HCT116 (cell line): ENCODE data around the gene MRFAP1. TPM values are rescaled to one million over a fixed set of nuclear protein-coding genes. Genes with fewer than 3 reads are reported as not detected.

Experiments used
- ATAC-seq: fragments of 200-7000 bp; cut with Tn5 transposase; 2 replicates; pipeline ENCODE4 v1.9.1; 2020; ENCODE audit warnings: mild to moderate bottlenecking, moderate library complexity
- BruUV-seq: library from RNA; stranded (reverse); fragments of 400-500 nt; replicated peaks from 2 replicates; lab custom pipeline; 2021; lab: Mats Ljungman, UMichigan
- CTCF ChIA-PET: fragments of 300-600 bp; sonication (Branson Sonifier 250); formaldehyde crosslinking; loops from one replicate; lab custom pipeline; 2021; ENCODE audit warnings: antibody characterized with exemption; lab: Charles Lee
- POLR2A ChIA-PET: fragments of 300-600, 350-600 bp; sonication (Branson Sonifier 250); formaldehyde crosslinking; loops from one replicate; lab custom pipeline; 2021; ENCODE audit warnings: antibody characterized with exemption; lab: Charles Lee
- RAD21 ChIA-PET, 2 experiments: fragments of 300-600 bp; sonication (Branson Sonifier 250); formaldehyde crosslinking; loops; one replicate each; lab custom pipeline; 2023; ENCODE audit warnings: low total read pairs in 2 of 2; ENCODE audit not compliant: uncharacterized antibody in 2 of 2, unreplicated experiment in 2 of 2, low non-redundant PET in 1 of 2; lab: Charles Lee
- DNase-seq: peaks from one replicate; pipeline ENCODE4 v3.0.0-alpha.2; 2010; ENCODE audit warnings: low read depth, low spot score
- H2AFZ ChIP-seq: fragments of 200-600 bp; shearing (Covaris generic), sonication (generic); 2 replicates; pipeline ENCODE4 v1.6.1; 2017; ENCODE audit warnings: low read depth, mixed run types, mixed read lengths, antibody characterized with exemption, low read length; ENCODE audit not compliant: poor library complexity, severe bottlenecking
- H3K27ac ChIP-seq: 2 replicates; pipeline ENCODE4 v1.5.1; 2012; ENCODE audit warnings: low read depth, low read length
- H3K27me3 ChIP-seq: fragments of 200-600 bp; sonication (generic); 2 replicates; pipeline ENCODE4 v1.6.1; 2016; ENCODE audit warnings: mixed run types, low read length, mixed read lengths; ENCODE audit not compliant: insufficient read depth
- H3K36me3 ChIP-seq, 2 experiments: fragments of 200-500 bp in 1 of 2; fragments of 200-600 bp in 1 of 2; sonication (Bioruptor generic) in 1 of 2; sonication (generic) in 1 of 2; 2 replicates each; pipeline versions ENCODE4 v1.5.1 to v1.6.1; 2014 to 2016; ENCODE audit warnings: low read length in 2 of 2, inconsistent platforms in 1 of 2, mixed read lengths in 1 of 2, mixed run types in 1 of 2; ENCODE audit not compliant: insufficient read depth in 2 of 2, control insufficient read depth in 1 of 2
- H3K4me1 ChIP-seq, 2 experiments: fragments of 200-600 bp in 1 of 2; sonication (generic) in 1 of 2; 2 replicates each; pipeline versions ENCODE4 v1.5.1 to v1.6.1; 2012 to 2017; ENCODE audit warnings: low read length in 2 of 2, inconsistent platforms in 1 of 2, mild to moderate bottlenecking in 1 of 2, mixed read lengths in 1 of 2, mixed run types in 1 of 2, moderate library complexity in 1 of 2; ENCODE audit not compliant: insufficient read depth in 2 of 2, control insufficient read depth in 1 of 2
- H3K4me2 ChIP-seq: fragments of 200-600 bp; sonication (generic); 2 replicates; pipeline ENCODE4 v1.6.1; 2017; ENCODE audit warnings: mixed run types, low read length, mixed read lengths
- H3K4me3 ChIP-seq, 2 experiments: fragments of 200-600 bp in 1 of 2; sonication (generic) in 1 of 2; replicated peaks in 1 of 2; 2 replicates each; pipeline ENCODE4 v1.5.1; 2011 to 2016; ENCODE audit warnings: low read length in 2 of 2, control low read depth in 1 of 2, low read depth in 1 of 2, mild to moderate bottlenecking in 1 of 2, mixed read lengths in 1 of 2, mixed run types in 1 of 2
- H3K79me2 ChIP-seq: fragments of 200-600 bp; sonication (generic); 2 replicates; pipeline ENCODE4 v1.6.1; 2017; ENCODE audit warnings: mild to moderate bottlenecking, mixed run types, low read length, moderate library complexity, mixed read lengths; ENCODE audit not compliant: insufficient read depth
- H3K9ac ChIP-seq: fragments of 200-600 bp; sonication (generic); 2 replicates; pipeline ENCODE4 v1.6.1; 2016; ENCODE audit warnings: low read length, mixed read lengths
- H3K9me2 ChIP-seq: fragments of 200-600 bp; sonication (generic), shearing (Covaris generic); 2 replicates; pipeline ENCODE4 v1.6.1; 2017; ENCODE audit warnings: mixed run types, mild to moderate bottlenecking, moderate library complexity; ENCODE audit not compliant: insufficient read depth
- H3K9me3 ChIP-seq, 2 experiments: fragments of 200-500 bp in 1 of 2; fragments of 200-600 bp in 1 of 2; sonication (Bioruptor generic) in 1 of 2; sonication (generic) in 1 of 2; 2 replicates each; pipeline ENCODE4 v1.6.1; 2014 to 2017; ENCODE audit warnings: low read length in 2 of 2, mixed read lengths in 2 of 2, inconsistent platforms in 1 of 2, low read depth in 1 of 2, mild to moderate bottlenecking in 1 of 2, mixed run types in 1 of 2, moderate library complexity in 1 of 2; ENCODE audit not compliant: control insufficient read depth in 1 of 2, insufficient read depth in 1 of 2
- H4K20me1 ChIP-seq: fragments of 200-600 bp; sonication (generic), shearing (Covaris generic); 2 replicates; pipeline ENCODE4 v1.6.1; 2017; ENCODE audit warnings: mixed run types, mild to moderate bottlenecking, moderate library complexity; ENCODE audit not compliant: insufficient read depth
- CEBPB ChIP-seq: IDR thresholded peaks from 2 replicates; pipeline ENCODE4 v1.6.1; 2012; ENCODE audit warnings: low read depth
- EGR1 ChIP-seq: IDR thresholded peaks from 2 replicates; pipeline ENCODE4 v1.6.1; 2012; ENCODE audit warnings: low read depth
- EZH2 ChIP-seq: fragments of 200-600 bp; sonication (generic); IDR thresholded peaks from 2 replicates; pipeline ENCODE4 v1.6.1; 2017; ENCODE audit warnings: antibody characterized with exemption, mixed run types
- FOSL1 ChIP-seq: IDR thresholded peaks from 2 replicates; pipeline ENCODE4 v1.6.1; 2012; ENCODE audit warnings: low read depth
- JUND ChIP-seq: IDR thresholded peaks from 2 replicates; pipeline ENCODE4 v1.6.1; 2012
- POLR2A ChIP-seq: IDR thresholded peaks from 2 replicates; pipeline ENCODE4 v1.7.0; 2011; ENCODE audit warnings: borderline replicate concordance; ENCODE audit not compliant: insufficient read depth, insufficient read length; ENCODE audit errors: extremely low read depth
- POLR2AphosphoS5 ChIP-seq: IDR thresholded peaks from 2 replicates; pipeline ENCODE4 v1.6.1; 2011; ENCODE audit warnings: mild to moderate bottlenecking, low read depth, low read length, moderate library complexity
- SIN3A ChIP-seq: IDR thresholded peaks from 2 replicates; pipeline ENCODE4 v1.6.1; 2012; ENCODE audit warnings: low read depth
- SRF ChIP-seq: IDR thresholded peaks from 2 replicates; pipeline ENCODE4 v1.6.1; 2012; ENCODE audit warnings: low read depth
- TCF7L2 ChIP-seq: IDR thresholded peaks from 2 replicates; pipeline ENCODE4 v1.7.0; 2011; ENCODE audit warnings: borderline replicate concordance, inconsistent platforms; ENCODE audit not compliant: insufficient read depth, insufficient read length; ENCODE audit errors: extremely low read depth
- intact Hi-C: fragments of 100-400 bp; cut with micrococcal nuclease; formaldehyde crosslinking; loops from 2 replicates; pipeline ENCODE4 v1.10.0; 2022
- total RNA-seq: library from RNA; stranded (reverse); gene quantifications from one replicate; pipeline ENCODE4 v1.2.1, GENCODE V29; 2021; ENCODE audit not compliant: unreplicated experiment
- TF ChIP-seq, protein P1 (sequence below), 3 experiments: fragments of 200-600 bp in 1 of 3; sonication (generic) in 1 of 3; IDR thresholded peaks in 2 of 3; conservative IDR thresholded peaks in 1 of 3; 2 replicates each; pipeline ENCODE4 v1.5.1; 2012 to 2017; ENCODE audit warnings: low read depth in 2 of 3, low read length in 2 of 3, antibody characterized with exemption in 1 of 3, borderline replicate concordance in 1 of 3, control low read depth in 1 of 3, mild to moderate bottlenecking in 1 of 3, mixed read lengths in 1 of 3, mixed run types in 1 of 3, moderate library complexity in 1 of 3; ENCODE audit not compliant: insufficient read depth in 1 of 3
- TF ChIP-seq, protein P2 (sequence below): IDR thresholded peaks from 2 replicates; pipeline ENCODE4 v1.6.1; 2011; ENCODE audit warnings: mild to moderate bottlenecking, low read length, moderate library complexity; ENCODE audit not compliant: insufficient replicate concordance; ENCODE audit errors: extremely low read depth
- TF ChIP-seq, protein P3 (sequence below): IDR thresholded peaks from 2 replicates; pipeline ENCODE4 v1.6.1; 2012

Gene MRFAP1
- total RNA-seq, 1 experiment from 2014 or later = 313 TPM

DNA sequence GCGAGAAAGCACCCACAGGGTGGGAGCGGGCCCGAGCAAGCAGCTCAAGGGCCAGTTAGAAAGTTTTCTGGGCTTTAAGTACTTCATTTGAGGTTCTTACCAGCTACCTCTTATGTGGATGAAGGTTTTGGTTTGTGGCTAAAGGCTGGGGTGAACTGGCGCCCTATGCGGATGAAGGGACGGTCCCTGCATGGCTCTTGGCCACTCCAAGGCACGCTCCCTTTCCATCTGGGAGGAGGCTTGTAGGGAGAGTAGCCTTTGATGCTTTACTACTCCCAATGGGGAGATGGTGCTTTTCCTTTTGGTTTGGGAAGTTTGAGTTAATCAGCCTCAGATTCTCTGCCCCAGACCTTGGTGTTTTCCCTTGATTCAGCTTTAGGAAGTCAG, 17.7 kb downstream of the MRFAP1 start:
- no peaks in the 10 kb centered on the region for H3K36me3 ChIP-seq
- ATAC-seq = no peak
- H3K4me1 ChIP-seq = peaks cover 2 to 10% of the 10 kb centered on the region in 2 experiments; a peak in 3 of 4 replicates
- no peak overlapping the region for H3K27ac ChIP-seq
- no peaks in the 10 kb centered on the region for H4K20me1 ChIP-seq
- CTCF ChIA-PET = no interaction called here
- no peak overlapping the region for H3K4me2 ChIP-seq
- no TSS peak for BruUV-seq
- H3K4me3 ChIP-seq = no peak overlapping the region
- DNase-seq = no peak
- TF ChIP-seq, protein P1, sequence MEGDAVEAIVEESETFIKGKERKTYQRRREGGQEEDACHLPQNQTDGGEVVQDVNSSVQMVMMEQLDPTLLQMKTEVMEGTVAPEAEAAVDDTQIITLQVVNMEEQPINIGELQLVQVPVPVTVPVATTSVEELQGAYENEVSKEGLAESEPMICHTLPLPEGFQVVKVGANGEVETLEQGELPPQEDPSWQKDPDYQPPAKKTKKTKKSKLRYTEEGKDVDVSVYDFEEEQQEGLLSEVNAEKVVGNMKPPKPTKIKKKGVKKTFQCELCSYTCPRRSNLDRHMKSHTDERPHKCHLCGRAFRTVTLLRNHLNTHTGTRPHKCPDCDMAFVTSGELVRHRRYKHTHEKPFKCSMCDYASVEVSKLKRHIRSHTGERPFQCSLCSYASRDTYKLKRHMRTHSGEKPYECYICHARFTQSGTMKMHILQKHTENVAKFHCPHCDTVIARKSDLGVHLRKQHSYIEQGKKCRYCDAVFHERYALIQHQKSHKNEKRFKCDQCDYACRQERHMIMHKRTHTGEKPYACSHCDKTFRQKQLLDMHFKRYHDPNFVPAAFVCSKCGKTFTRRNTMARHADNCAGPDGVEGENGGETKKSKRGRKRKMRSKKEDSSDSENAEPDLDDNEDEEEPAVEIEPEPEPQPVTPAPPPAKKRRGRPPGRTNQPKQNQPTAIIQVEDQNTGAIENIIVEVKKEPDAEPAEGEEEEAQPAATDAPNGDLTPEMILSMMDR (IDR thresholded peaks at IDR 0.05 in 2 of 3, conservative IDR thresholded peaks at IDR 0.05 in 1 of 3; ENCODE audit: borderline replicate concordance in 1 of 3, insufficient read depth in 1 of 3, low read depth in 2 of 3, low read length in 2 of 3) = no peak
- no peak for TF ChIP-seq POLR2AphosphoS5
- TF ChIP-seq POLR2A = no peak
- TF ChIP-seq EGR1 = no peak
- no peak for TF ChIP-seq JUND
- TF ChIP-seq SRF = no peak
- TF ChIP-seq TCF7L2 = no peak
- no peak for TF ChIP-seq FOSL1
- TF ChIP-seq, protein P2, sequence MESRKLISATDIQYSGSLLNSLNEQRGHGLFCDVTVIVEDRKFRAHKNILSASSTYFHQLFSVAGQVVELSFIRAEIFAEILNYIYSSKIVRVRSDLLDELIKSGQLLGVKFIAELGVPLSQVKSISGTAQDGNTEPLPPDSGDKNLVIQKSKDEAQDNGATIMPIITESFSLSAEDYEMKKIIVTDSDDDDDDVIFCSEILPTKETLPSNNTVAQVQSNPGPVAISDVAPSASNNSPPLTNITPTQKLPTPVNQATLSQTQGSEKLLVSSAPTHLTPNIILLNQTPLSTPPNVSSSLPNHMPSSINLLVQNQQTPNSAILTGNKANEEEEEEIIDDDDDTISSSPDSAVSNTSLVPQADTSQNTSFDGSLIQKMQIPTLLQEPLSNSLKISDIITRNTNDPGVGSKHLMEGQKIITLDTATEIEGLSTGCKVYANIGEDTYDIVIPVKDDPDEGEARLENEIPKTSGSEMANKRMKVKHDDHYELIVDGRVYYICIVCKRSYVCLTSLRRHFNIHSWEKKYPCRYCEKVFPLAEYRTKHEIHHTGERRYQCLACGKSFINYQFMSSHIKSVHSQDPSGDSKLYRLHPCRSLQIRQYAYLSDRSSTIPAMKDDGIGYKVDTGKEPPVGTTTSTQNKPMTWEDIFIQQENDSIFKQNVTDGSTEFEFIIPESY = no peak
- no peak for TF ChIP-seq EZH2
- TF ChIP-seq CEBPB = no peak
- TF ChIP-seq, protein P3, sequence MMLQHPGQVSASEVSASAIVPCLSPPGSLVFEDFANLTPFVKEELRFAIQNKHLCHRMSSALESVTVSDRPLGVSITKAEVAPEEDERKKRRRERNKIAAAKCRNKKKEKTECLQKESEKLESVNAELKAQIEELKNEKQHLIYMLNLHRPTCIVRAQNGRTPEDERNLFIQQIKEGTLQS = no peak
- no peak for TF ChIP-seq SIN3A
- RAD21 ChIA-PET = no interaction called here
- H2AFZ ChIP-seq = no peak overlapping the region
- no peaks in the 10 kb centered on the region for H3K9me2 ChIP-seq
- no peaks in the 10 kb centered on the region for H3K79me2 ChIP-seq
- POLR2A ChIA-PET = interaction anchor here (1.9 kb wide), 1 partner anchor 15 kb away, joined by 7 read pairs; a partner anchor contains a TSS
- no peaks in the 10 kb centered on the region for H3K27me3 ChIP-seq
- H3K9ac ChIP-seq = no peak overlapping the region
- H3K9me3 ChIP-seq = no peaks in the 10 kb centered on the region
- intact Hi-C loops = no loop called here
